SU-DHL-6 (cell line): ENCODE results near the gene TCAIM.

ENCODE experiments used
- H2AFZ ChIP-seq: fragments of 200-600 bp; sonication (generic); 2 replicates; pipeline ENCODE4 v1.6.1; 2014; ENCODE audit warnings: low read depth, mild to moderate bottlenecking, moderate library complexity, mixed read lengths, antibody characterized with exemption, low read length; ENCODE audit not compliant: severe bottlenecking
- H3F3A ChIP-seq: fragments of 200-600 bp; shearing (Covaris generic); 2 replicates; pipeline ENCODE4 v1.6.0; 2016; ENCODE audit warnings: antibody characterized with exemption, mild to moderate bottlenecking; ENCODE audit not compliant: insufficient read depth
- H3K27ac ChIP-seq: fragments of 200-600 bp; sonication (generic); 2 replicates; pipeline ENCODE4 v1.5.1; 2016; ENCODE audit warnings: low read depth, mild to moderate bottlenecking, low read length, moderate library complexity, mixed read lengths
- H3K27me3 ChIP-seq: fragments of 200-600 bp; sonication (generic), shearing (Covaris generic); 2 replicates; pipeline ENCODE4 v1.6.0; 2014; ENCODE audit warnings: mild to moderate bottlenecking, low read length
- H3K36me3 ChIP-seq: fragments of 200-600 bp; sonication (generic); 2 replicates; pipeline ENCODE4 v1.6.1; 2014; ENCODE audit warnings: mild to moderate bottlenecking, low read length, mixed read lengths
- H3K4me2 ChIP-seq: fragments of 300-600, 200-600 bp; shearing (Covaris generic), sonication (generic); 2 replicates; pipeline ENCODE4 v1.6.0; 2014; ENCODE audit warnings: low read length, low read depth, mild to moderate bottlenecking; ENCODE audit not compliant: poor library complexity, severe bottlenecking
- H3K4me3 ChIP-seq: fragments of 200-600 bp; sonication (generic); 2 replicates; pipeline ENCODE4 v1.5.1; 2014; ENCODE audit warnings: antibody characterized with exemption, low read length, mild to moderate bottlenecking, mixed read lengths; ENCODE audit not compliant: insufficient read depth, poor library complexity, severe bottlenecking
- H3K79me2 ChIP-seq: fragments of 200-600 bp; sonication (generic); 2 replicates; pipeline ENCODE4 v1.6.1; 2014; ENCODE audit warnings: mild to moderate bottlenecking, low read length, moderate library complexity; ENCODE audit not compliant: insufficient read depth
- H3K9ac ChIP-seq: fragments of 200-600 bp; sonication (generic); 2 replicates; pipeline ENCODE4 v1.7.0; 2014; ENCODE audit warnings: mild to moderate bottlenecking, low read length
- H3K9me2 ChIP-seq: fragments of 200-600 bp; sonication (generic); replicated peaks from 2 replicates; pipeline ENCODE4 v1.6.1; 2014; ENCODE audit warnings: low read length; ENCODE audit not compliant: insufficient read depth
- H3K9me3 ChIP-seq: fragments of 200-600 bp; sonication (generic); 2 replicates; pipeline ENCODE4 v1.6.1; 2014; ENCODE audit warnings: low read length, mixed read lengths; ENCODE audit not compliant: insufficient read depth
- H4K20me1 ChIP-seq: fragments of 200-600 bp; sonication (generic); 2 replicates; pipeline ENCODE4 v1.6.1; 2014; ENCODE audit warnings: low read depth, mild to moderate bottlenecking, antibody characterized with exemption, low read length, moderate library complexity, mixed read lengths
- CTCF ChIP-seq: fragments of 200-600 bp; sonication (generic); IDR thresholded peaks from one replicate; pipeline ENCODE4 v1.5.1; 2017; ENCODE audit warnings: antibody characterized with exemption, mild to moderate bottlenecking, low read length, moderate library complexity; ENCODE audit not compliant: insufficient read depth, poor library complexity, severe bottlenecking
- EZH2phosphoT487 ChIP-seq: fragments of 200-600 bp; sonication (generic), shearing (Covaris generic); conservative IDR thresholded peaks from 2 replicates; pipeline ENCODE4 v1.6.1; 2018; ENCODE audit warnings: mild to moderate bottlenecking, antibody characterized with exemption, low read length, moderate library complexity, mixed read lengths

The TCAIM gene

GRCh38 chr3:44419116-44419922 lies 80.8 kb downstream of the TCAIM start:
- TF ChIP-seq EZH2phosphoT487 = no peak
- TF ChIP-seq CTCF = no peak
- H3K27ac ChIP-seq = no peak overlapping the region
- no peak overlapping the region for H3K9ac ChIP-seq
- no peak overlapping the region for H2AFZ ChIP-seq
- H4K20me1 ChIP-seq = no peaks in the 10 kb centered on the region
- H3K4me3 ChIP-seq = no peak overlapping the region
- H3K27me3 ChIP-seq = no peaks in the 10 kb centered on the region
- H3K79me2 ChIP-seq = no peaks in the 10 kb centered on the region
- H3K9me2 ChIP-seq = no peaks in the 10 kb centered on the region
- no peaks in the 10 kb centered on the region for H3K9me3 ChIP-seq
- H3K4me2 ChIP-seq = no peak overlapping the region
- H3K36me3 ChIP-seq = no peaks in the 10 kb centered on the region
- no peaks in the 10 kb centered on the region for H3F3A ChIP-seq

- no peaks in the 10 kb centered on the region for H3K27me3 ChIP-seq
- H3K79me2 ChIP-seq = no peaks in the 10 kb centered on the region
- no peaks in the 10 kb centered on the region for H4K20me1 ChIP-seq
- no peak overlapping the region for H3K27ac ChIP-seq
- H3K36me3 ChIP-seq = no peaks in the 10 kb centered on the region
- H3K9me2 ChIP-seq = no peaks in the 10 kb centered on the region
- H3K4me2 ChIP-seq = no peak overlapping the region
- H3K4me3 ChIP-seq = no peak overlapping the region
- no peaks in the 10 kb centered on the region for H3K9me3 ChIP-seq
- TF ChIP-seq EZH2phosphoT487 (no peak), CTCF (no peak)
- H3K9ac ChIP-seq = no peak overlapping the region
- no peaks in the 10 kb centered on the region for H3F3A ChIP-seq
- no peak overlapping the region for H2AFZ ChIP-seq
Observed at GRCh38 chr3:44419923-44420650, 81.5 kb downstream of the TCAIM start.

GRCh38 chr3:44420676-44421075 lies 82.1 kb downstream of the TCAIM start:
- H3F3A ChIP-seq = no peaks in the 10 kb centered on the region

More at GRCh38 chr3:44420676-44421075, 82.1 kb downstream of the TCAIM start:
- H3K9ac ChIP-seq = no peak overlapping the region
- H3K27me3 ChIP-seq = no peaks in the 10 kb centered on the region
- no peaks in the 10 kb centered on the region for H3K36me3 ChIP-seq
- no peak overlapping the region for H3K27ac ChIP-seq
- no peaks in the 10 kb centered on the region for H4K20me1 ChIP-seq
- H3K4me3 ChIP-seq = no peak overlapping the region
- no peaks in the 10 kb centered on the region for H3K79me2 ChIP-seq
- H2AFZ ChIP-seq = no peak overlapping the region
- no peak overlapping the region for H3K4me2 ChIP-seq
- TF ChIP-seq CTCF = no peak
- TF ChIP-seq EZH2phosphoT487 = no peak
- H3K9me2 ChIP-seq = no peaks in the 10 kb centered on the region
- no peaks in the 10 kb centered on the region for H3K9me3 ChIP-seq
